GM18517 (cell line): ENCODE data around the gene COBLL1.

Experiments used
- ATAC-seq: cut with Tn5 transposase; IDR thresholded peaks from one replicate; pipeline ENCODE4 v1.9.1; 2021; ENCODE audit warnings: mild to moderate bottlenecking, moderate library complexity; ENCODE audit not compliant: unreplicated experiment

The COBLL1 gene

GRCh38 chr2:164691346-164691887, 150.2 kb downstream of the COBLL1 start:
- no peak for ATAC-seq

DNA sequence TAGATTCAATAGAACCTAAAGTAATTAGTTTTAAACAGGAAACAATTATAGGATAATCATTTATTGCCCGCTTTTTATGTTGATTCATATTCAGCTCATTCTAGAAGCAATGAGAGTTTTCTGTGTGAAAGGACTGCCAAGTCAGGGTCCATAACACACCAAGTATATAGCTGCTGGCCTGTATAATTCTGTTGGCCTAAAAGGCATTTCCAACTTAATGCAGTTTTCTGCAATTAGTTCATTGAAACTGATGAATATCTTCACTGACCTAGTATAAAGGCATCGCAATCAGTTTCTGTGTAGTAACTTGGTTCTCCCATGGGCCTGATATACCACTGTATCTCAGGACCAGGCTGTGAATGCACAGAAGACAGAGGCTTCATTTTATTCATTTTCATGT, 151.3 kb downstream of the COBLL1 start:
- no peak for ATAC-seq

- no peak for ATAC-seq
Measured at GRCh38 chr2:164688896-164689419, 152.7 kb downstream of the COBLL1 start.

- ATAC-seq = no peak
Measured at GRCh38 chr2:164681009-164681408, 160.6 kb downstream of the COBLL1 start.

DNA sequence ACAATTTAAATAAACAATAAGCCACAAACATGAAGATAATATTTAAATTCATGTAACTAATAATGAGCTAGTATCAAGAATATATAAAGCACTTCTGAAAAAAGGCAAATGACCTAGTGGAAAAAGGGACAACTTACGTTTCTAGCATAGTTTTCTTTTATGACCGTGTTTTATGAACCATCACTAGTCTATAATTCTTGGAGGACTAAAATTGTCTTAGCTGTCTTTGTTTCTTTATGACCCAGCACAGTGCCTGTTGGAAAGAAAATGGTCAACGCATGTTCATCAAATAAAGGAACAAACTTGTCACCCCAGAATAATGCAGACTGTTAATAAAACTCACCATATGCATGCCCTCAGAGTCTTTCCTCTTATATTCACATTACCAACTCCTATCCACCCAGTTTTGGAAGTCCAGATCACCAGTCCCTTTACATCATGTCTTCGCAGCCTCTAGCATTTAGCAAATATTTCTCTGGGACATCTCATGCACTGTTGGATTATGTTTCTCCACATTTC, 162.9 kb downstream of the COBLL1 start:
- no peak for ATAC-seq

GRCh38 chr2:164677733-164678132, 163.9 kb downstream of the COBLL1 start:
- no peak for ATAC-seq

- ATAC-seq = no peak
Measured at GRCh38 chr2:164677271-164677670, 164.4 kb downstream of the COBLL1 start.

GRCh38 chr2:164675687-164676086, 165.9 kb downstream of the COBLL1 start:
- no peak for ATAC-seq

DNA sequence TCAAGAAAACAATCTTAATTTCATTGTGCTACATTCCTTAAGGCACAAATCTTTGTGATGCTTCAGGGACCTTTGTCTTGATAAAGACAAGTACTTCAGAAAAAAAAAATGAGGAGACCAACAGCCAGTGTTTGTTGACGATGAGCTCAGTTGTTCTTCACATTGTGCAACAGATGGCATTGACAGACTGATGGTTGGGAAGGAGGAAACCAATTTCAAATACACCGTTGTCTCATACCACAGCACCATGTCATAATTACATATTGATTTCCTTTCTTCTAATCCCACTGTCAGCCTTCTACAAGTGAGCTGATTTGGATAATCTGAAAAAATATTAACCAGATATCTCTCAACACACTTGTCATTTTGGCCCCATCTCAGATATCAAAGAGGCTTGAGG, 166.6 kb downstream of the COBLL1 start:
- no peak for ATAC-seq

GRCh38 chr2:164671664-164672396, 169.8 kb downstream of the COBLL1 start:
- no peak for ATAC-seq

DNA sequence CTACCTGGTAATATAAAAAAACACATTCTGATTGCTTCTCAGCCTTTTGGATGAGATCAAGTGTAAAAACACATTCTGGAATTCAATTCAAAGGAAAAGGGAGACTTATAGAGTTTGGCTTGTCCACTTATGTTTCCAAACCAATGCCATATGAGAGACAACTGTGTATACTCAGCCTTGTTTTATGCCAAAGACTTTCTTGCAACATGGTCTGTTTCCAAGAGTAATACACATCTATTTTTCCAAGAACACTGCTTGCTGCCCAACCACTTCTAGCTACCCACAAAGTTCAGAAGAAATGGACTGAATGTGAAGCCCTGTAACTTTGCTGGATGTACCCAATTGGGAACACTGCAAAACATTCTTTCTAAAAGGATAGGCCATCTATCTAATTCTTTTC, 172.3 kb downstream of the COBLL1 start:
- ATAC-seq = no peak

DNA sequence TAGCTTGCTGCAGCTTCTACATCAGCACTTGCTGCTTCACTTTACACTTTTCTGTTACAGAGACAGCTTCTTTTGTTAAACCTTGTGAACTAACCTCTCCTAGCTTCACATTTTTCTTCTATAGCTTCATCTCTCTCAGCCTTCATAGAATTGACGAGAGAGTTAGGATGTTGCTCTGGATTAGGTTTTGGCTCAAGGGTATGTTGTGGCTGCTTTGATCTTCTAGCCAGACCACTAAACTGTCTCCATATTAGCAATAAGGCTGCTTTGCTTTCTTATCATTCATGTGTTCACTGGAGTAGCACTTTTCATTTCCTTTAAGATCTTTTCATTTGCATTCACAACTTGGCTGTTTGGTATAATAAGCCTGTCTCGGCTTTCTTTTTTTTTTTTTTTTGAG, 174.1 kb downstream of the COBLL1 start:
- ATAC-seq = no peak

DNA sequence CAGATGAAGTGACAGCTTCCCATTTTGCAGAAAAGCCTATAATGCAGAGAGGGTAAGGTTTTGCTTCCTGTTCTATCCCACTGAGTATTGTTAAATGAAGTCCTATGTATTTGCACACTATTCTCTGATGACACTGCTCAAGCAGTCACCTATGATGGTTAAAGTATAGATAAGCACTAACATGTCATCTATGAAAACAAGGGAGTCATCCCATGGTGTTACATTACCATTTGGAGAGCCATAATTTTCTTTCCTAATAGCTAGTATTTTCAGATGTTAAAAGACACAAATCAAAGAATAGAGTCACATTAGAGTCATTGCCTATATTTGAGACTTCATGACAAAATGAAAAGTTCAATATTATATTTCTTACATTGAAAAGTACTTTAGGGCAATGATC, 177.6 kb downstream of the COBLL1 start:
- ATAC-seq = no peak

- no peak for ATAC-seq
Measured at GRCh38 chr2:164662868-164663631, 178.6 kb downstream of the COBLL1 start.

- no peak for ATAC-seq
Measured at GRCh38 chr2:164662066-164662465, 179.6 kb downstream of the COBLL1 start.

DNA sequence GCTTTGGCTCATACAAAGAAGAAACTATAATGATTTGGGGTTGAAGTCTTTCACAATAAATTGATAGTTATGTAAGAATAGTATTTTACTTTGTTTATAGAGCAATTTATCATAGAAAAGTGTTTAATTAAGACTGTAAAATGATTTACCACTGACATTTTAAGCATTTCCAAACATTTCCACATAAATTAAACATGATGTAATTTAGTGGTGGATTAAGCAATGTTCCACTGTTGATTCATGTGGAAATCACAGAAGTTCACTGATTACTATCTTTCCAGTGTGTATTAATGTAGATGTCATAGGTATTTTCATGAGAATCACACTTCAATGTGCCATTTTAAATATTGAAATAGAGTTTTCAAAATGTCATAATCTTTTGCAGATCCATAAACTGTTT, 180.3 kb downstream of the COBLL1 start:
- no peak for ATAC-seq

GRCh38 chr2:164657129-164657528, 184.5 kb downstream of the COBLL1 start:
- no peak for ATAC-seq

- no peak for ATAC-seq
Measured at GRCh38 chr2:164655750-164656149, 185.9 kb downstream of the COBLL1 start.

DNA sequence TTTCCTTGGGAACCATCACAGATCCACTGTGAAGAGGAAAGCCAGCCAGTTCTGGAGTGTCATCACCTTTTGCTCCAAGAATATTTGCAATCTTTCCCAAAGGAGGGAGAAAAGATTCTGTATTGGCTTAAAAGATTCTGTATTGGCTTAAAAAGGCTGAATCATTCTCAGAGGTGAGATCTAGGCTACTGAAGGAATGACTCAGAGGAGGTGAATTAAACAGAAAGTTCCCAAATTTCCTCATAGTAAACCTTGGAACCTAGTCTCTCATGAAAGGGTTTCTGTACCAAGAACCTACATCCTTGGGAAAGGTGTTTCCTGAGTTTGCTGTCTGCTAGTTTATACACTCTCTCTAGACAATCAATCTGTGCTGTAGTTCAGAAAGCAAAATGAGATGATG, 186.3 kb downstream of the COBLL1 start:
- ATAC-seq = no peak

- ATAC-seq = no peak
Measured at GRCh38 chr2:164651361-164651760, 190.3 kb downstream of the COBLL1 start.

DNA sequence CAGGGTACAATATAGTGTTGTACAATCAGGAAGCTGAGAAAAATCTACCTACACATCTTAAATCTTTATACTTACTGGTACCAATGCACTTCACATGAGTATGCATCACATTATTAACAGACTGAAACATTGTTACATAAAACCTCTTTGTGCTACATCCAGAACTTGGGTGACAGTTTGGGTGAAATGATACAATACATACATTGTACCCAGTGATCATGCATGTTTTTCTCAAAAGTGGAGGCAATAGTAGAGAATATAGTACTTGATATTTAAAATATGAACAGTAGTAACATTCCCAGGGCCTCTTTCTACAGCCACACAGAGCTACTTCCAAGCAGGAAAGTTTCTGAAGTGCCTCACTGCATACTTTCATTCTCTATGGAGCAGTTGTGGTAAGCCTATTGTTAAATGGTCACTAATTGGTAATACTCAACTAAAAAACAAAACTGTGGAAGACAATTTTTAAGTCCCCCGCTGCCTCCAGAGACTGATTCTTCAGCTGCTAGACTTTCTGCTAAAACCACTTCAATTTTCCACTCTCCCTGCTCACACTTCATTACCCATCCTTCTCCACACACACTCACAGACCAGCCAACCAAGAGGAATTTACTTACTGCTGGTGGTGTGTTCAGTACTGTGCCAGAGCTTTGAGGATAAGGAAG, 197.5 kb downstream of the COBLL1 start:
- ATAC-seq = no peak
